D341Med (cell line): ENCODE results near the gene RER1.

Experiments
- DNase-seq: peaks from one replicate; pipeline ENCODE4 v3.0.0; 2012; ENCODE audit warnings: low spot score

RER1 gene

DNA sequence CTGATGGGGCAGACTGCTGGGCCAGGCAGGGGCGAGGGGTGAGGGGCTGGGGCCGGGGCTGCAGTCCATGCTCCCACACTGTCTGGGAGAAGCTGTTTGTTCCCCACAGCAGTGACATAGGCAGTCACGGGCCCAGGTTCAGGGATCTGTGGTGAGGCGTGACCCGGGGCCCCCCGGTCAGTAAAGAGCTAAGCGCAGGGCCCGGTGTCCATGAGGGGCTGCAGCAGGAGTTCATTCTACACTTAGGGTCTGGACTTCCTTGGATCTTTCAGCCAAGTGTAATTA, 16.3 kb downstream of the RER1 start:
- no peak for DNase-seq

DNA sequence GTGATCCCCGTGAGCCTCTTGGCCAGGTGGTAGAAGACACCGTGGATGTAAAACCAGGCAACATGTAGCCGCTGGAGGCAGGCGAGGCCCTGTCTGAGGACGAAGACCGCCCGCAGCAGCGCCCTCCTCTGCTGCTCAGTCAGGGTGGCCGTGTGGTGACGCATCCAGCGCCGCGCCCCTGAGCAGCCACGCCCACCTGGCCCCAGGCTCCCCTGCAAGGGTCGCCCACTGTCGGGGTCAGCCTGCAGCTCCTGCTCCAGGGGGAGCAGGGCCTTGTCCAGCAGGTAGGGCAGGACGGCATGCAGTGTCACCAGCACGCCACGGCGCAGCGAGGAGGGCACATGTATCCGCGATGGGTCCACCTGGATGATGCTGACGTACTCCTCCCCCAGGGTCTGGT, 16.8 kb downstream of the RER1 start:
- DNase-seq = no peak

DNA sequence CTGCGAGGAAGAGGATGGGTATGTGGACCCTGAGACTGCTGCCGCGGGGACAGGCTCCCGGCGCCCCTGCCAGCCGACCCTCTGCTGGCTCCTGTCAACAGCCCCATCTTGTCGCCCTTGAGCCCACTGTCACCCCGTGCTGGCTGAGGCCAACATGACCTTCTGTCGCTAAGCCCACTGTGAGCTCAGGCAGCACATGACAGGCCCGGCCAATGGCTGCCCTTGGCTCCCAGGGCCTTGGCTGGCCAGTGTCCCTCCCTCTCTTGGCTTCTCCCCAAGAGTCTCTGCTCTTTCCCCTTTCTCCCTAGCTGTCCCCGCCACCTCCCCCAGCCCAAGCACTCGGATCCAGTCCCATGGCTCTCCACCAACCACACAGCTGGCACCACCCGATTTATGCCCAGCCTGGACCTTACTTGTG, 17.2 kb downstream of the RER1 start:
- no peak for DNase-seq

DNA sequence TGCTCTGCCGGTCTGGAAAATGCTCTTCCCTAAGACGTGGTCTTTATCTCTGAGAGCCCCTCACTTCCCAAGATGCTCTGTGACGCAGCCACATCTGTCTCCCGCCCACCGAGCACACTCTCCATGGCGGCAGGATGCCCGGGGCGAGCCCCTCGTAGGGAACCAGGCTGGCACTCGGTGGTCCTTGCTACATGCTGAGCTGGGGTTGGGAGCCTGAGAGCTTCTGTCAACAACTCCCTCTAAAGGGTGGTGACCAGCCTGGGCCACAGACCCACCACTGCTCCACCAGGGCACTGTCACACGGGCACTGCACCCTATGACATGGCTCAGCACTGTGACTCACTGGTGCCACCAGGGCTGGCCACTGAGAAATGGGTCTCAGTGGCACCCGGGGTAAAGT, 18.1 kb downstream of the RER1 start:
- DNase-seq = no peak

DNA sequence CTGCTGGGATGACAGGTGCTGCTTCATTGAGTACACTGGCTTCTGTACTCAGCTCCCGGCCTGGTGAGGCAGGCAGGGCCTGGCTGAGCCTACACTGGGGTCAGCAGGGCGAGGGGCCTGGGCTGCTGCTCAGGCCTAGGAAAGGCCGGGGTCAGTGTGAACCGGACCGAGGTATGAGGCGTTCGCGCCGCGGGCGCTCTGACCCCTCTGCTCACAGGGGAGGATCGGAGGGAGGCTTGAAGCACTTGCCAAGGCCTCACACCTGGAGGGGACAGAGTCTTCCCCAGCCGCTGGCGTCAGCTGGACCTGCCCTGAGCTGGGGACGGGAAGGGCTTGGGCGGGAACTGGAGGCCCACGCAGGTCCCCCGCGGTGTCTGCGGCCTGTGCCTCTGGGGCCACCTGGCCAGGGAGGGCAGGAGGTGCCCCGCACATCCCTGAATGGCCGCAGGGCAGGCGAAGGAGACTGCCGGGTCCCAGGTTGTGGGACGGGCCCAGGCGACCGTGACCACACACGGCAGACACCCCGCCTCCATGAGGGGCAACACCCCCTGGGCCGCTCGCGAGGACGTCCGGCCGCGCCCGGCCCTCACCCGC, 20.3 kb downstream of the RER1 start:
- DNase-seq = no peak

DNA sequence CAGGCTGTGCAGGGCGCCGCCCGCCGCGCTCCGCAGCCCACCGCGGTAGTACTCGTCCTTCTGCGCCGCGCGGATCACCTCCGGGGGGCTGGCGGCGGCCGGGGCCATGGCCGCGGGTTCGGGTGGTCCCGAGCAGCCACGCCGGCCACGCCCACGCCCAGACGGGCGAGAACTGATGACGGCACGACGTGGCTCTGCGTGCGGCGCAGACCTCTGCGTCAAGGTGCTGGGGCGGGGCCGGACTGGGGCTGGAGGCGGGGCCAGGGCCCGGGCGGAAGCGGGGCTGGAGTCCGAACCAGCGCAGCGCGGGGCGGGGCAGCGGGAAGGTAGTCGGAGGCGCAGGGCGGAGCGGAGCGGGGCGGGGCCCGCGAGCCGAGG, 20.7 kb downstream of the RER1 start, which contains the start of gene PEX10:
Gene PEX10, minus strand, starts transcription at position 170 of the 378 bp plus-strand sequence. Its CDS starts 62 bp downstream, at position 108.
- peak; percentile 99 for DNase-seq

DNA sequence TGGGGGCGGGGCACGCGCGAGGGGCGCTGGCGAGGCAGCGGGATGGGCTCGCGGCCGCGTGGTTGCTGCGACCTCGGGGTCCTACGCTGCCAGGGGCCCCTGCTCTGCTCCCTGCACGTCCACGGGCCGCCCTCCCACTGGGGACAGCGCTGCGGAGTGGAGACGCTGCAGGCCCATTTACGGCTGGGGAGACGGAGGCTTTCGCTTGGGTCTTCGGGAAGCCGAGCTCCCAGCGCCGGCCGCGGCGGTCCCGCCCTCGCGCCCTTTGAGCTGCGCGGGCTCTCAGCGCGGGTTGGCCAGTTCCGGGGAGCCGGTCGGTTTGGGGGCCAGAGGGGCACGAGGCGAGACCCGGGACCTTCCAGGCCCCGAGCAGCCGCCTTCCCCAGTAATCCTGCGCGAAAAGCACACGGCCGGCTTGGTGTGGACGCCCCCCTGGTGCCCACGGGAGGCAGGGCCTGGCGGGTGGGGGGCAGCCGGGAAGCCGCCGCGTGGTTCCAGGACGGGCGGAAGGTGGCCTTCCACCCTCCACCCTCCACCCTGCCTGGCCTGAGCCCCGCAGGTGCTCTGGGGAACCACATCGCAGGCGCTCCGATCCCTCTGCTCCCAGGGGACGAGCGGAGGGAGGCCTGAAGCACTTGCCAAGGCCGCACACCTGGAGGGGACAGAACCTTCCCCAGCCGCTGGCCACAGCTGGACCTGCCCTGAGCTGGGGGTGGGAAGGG, 21.3 kb downstream of the RER1 start:
- peak; percentile 58 for DNase-seq

DNA sequence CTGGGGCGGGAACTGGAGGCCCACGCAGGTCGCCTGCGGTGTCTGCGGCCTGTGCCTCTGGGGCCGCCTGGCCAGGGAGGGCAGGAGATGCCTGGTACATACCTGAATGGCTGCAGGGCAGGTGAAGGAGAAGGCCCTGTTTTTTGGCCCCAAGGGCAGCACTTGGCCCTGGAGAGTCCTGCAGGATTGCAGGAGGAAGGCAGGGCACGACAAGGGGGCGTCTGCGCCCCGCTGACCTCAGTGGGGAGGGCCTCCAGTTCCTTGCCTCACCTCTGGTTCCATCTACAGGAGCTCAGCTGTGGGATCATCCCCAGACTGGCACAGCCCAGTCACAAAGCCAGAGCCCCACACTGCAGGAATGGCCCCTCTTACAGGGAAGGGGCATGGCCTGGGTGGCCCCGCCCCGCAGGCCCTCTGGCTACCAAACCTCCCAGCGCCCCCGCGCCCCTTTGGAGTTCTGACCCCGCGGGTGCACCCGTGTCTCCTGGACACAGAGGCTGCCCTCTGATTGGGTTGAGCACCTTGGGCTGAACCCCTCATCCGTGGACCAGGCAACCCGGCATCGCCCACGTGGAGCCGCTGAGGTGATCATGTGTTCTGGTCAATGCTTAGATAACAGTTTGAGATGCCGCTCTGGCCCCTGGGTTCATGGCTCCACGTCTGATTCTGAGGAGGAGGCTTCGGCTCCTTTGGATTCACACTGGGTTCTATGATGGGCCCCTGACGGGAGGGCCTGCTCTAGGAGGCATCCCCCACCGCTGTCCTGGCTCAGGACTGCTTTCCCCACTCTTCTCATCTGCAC, 22.1 kb downstream of the RER1 start:
- DNase-seq = no peak

DNA sequence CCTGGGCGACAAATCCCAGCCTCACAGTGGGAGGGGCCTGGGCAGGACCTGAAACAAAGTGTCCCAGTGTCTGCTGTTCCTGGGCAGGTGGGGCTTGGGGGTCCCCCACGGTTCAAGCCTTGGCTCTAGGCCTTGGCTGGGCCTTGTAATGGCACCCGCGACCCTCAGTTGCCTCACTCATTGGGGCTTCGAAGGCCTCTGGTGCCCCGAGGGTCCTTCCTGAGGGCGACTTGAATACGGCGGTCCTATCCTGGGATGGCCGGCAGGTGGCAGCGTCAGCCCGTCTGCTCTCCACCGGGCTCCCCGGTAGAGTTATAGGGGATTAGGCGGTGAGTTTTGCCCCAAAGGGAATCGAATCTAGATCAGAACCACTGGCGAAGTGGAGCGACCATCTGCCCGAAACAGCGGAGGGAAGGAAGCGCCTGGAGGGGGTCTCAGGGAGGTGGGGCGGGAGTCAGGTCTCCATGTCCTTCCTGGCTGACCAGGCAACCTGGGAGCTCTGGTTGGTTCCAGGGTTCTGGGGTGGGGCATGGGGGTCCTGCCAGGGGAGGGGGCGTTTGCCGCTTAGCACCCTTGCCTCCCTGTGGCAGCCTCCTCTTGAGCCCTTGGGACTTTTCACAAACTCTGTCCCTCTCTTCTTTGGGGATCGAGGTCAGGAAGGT, 22.8 kb downstream of the RER1 start:
- DNase-seq = peak; percentile 85

DNA sequence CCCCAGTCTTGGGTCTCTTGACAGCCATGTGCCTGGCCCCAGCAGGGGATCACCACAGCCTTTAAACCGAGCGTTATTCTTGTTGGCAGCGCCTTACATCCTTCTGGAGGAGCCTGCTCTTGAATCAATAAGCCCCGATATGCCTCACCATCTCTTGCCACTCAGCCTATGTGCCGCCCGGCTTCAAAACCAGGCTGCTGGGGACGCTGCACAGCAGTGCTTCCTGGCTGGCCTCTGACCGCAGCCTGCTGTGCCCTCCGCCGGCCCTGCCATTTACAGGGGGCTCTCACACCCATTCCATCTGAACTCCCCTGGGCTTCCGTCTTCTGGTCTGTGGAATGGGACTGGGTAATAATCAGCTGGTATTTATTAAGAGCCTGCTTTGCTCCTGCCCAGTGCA, 23.7 kb downstream of the RER1 start:
- no peak for DNase-seq

DNA sequence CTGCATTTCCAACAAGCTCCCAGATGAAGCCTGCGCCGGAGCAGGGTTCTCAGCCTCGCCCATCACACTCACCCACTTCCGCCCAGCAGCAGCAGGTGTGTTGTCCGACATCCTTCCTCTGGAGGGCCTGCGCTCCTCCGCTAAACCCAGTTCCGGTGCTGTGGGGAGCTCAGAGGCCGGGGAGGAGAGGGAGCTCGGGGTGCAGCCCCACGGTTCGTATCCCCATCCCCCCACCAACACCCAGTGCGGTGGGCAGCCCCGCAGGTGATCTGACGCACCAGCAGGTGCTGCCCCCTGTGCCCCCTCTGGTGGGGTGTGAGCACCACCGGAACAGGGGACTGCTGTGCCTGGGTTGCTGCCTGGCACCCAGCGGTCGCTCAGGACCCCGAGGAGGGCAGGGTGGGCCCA, 24.2 kb downstream of the RER1 start:
- no peak for DNase-seq

DNA sequence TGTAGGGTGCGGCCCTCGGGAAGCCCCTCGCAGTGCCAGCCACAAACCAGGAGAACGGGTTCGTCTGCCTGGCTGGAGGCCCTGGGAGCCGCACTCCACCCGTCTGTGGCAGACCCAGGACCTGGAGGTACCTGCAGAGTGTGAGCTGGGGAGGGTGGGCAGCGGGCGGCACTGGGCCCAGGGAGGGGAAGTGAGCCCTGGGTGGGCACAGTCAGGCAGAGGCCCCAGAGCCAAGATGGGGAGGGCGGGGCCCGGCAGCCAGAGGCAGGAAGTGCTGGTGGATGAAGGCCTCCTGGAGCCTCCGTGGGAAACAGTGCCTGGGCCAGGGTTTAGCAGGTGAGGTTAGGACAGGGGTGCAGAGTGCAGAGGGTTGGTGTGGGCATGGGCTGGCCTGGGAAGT, 24.8 kb downstream of the RER1 start:
- DNase-seq = no peak

DNA sequence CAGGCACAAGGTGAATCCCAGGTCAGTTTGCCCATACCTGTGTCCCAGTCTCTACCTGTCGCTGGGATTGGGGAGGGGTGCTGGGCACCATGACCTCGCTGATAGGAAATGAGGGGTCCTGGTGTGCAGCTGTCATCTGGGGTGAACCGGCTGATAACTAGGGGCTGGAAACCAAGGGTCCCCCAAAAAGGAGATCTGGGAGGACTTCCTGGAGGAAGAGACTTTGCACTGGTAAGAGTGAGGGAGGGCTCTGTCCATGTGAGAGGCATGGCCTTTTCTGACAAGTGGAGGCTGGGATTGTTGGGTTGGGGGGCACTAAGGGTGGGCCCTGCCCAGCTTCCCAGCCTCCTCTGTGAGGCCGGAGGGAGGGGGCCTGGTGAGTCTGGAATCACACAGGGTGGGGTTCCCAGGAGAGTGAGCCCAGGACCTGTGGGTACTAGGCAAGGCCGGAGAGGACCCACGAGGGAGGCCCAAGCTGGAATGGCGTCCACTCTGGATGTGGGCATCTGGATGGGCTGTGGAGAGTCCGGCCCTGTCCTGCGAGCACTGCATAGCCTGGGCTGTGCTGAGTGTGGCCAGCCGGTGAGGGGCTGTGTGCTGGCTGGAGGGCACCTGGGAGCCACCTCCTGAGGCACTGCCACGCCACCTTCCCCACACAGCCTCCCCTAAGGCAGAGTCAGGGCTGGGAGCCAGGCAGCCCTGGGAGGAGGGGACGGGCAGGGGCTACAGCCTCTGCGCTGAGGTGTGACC, 25.6 kb downstream of the RER1 start:
- no peak for DNase-seq

DNA sequence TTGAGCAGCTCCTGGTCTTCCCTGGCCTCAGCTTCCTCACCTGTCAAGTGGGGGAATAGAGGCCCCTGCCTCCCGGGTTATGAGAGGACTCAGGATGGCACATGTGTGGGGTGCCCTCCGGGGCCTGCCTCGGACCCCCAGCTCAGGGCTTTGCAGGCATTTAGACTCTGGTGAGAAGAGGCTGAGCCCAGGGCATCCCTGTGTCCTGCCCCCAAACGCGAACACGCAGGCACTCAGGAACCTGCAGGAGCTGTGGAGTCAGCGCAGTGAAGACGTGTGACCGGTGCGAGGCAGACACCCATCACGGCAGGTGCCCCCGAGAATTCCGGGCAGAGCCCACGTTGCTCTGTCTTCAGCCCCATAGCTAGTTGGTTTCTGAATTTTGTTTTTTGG, 26.2 kb downstream of the RER1 start:
- no peak for DNase-seq

DNA sequence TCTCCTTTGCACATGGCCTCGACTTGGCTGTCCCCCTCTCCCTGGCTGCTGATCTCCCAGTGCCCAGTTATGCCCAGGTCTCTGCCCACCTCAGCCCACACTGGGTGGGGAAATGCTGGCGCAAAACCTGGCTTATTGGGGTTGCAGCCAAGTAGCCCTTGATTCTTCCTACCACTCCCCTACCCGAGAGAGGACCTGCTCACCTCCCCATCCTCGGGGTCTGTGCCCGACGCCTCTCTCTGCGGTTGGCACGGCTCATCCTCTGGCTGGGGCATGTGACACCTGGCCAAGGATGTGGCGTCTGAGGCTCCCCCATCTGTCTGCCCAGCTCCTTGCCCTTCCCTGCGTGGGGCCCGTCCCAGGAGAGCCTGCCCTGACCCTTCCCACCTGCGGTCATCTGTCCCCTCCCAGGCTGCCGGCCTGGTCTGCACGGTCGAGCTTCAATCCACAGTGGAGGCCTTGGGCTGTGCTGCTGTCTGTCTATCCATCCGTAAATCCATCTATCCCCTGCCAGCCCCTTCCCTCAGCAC, 27.2 kb downstream of the RER1 start:
- no peak for DNase-seq

DNA sequence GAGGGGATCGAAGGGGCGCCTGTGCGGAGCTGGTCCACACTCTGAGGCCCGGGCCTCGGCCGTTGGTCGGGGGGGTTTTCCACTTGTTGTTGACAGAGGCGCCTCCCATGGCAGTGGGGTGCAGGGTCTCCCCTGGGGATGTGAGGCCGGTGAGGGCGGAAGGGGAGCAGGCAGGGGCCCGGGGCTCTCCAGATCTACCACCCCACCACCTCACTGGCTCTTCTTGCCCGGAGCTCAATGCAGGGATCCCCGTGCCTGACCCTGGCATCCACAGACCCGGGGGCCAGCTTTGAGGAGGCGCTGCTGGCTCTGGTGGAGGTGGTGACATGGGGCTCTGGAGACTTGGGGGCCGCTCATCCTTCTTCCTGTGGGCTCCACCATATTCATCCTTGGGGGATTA, 27.8 kb downstream of the RER1 start:
- DNase-seq = no peak

DNA sequence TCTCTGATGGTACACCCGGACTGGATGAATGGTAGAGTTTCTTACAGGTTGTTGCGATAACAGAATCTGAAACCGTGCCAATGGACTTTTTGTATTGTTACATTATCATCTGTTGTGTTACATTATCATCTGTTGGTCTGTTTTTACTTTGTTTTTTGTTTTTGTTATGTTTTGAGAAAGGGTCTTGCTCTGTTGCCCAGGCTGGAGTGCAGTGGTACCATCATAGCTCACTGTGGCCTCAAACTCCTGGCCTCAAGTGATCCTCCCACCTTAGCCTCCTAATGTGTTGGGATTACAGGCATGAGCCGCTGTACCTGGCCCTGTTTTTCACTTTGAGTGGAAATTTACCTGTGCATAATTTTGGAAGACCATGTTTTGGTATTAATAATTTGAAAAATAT, 30.9 kb downstream of the RER1 start:
- DNase-seq = no peak

DNA sequence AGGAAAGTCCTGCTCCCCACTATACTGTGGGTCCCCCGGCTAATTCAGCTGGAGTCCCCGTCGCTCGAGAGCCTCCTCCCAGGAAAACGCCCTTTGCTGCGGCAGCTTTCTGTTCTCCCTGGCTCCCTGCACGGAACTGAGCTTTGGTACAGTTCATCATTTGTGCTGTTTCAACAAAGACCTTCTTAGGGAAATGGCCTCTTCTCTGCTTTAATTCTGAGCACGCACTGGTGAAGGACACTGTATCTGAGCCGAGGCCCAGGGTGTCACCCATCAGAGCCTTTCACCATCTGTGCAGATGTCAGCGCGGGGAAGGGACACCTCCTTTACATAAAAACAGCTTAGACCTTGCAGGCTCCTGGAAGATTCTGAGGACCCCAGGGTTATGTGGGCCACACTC, 34.3 kb downstream of the RER1 start:
- DNase-seq = no peak

DNA sequence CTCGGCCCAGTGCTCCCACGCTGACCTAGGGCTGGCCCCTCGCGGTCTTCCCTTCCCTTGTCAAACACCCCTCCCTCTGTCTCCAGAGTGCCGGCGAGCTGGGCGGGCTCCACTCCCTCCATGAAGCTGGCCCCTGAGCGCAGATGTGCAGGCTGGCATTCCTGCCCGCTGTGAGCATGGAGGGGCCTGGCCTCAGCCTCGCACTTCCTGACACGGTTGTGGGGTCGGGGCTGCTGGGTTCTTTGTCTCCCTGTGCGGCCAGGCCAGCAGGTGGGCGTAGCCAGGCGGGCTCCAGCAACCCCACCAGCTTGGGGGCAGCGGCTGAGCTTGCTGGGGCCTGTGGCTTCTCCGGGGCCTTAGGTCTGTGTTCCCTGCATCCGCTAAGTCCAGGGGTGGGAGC, 34.9 kb downstream of the RER1 start:
- DNase-seq = no peak

DNA sequence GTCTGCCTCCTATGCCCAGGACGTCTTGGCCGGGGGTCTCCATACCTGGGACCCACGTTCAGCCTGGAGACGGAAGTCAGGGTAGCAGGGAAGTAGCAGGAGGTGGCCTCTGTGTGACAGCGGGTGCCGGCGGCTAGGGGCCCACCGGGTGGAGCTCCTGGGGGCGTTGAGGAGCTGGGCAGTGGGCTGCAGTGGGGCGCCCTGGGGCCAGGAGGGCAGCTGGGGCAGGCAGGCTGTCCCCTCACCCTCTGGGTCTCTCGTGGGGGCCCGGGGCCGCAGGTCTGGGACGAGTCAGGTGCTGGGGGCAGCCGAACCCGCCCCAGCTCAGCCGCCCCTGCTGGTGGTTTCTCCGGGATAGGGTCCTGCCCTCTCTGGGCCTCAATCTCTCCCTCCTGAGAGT, 35.4 kb downstream of the RER1 start:
- DNase-seq = no peak

DNA sequence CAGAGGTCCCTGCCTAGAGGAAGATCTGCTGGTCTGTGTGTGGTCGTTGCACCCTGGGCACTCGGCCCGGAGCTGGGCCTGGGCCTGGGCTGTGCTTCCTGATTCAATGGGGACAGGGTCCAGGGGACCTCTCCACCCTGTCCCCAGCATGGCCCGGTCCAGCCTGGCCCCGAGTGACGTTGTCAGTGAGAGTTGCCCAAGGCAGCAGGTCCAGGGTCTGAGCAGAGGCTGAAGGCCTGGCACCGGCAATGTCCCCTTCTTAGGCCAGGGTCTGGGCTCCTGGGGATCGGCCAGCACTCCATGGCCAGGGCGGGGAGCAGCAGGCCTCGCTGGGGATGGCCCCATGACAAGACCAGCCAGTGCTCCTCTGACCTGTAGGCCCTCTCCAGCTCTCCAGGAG, 36.3 kb downstream of the RER1 start:
- no peak for DNase-seq

DNA sequence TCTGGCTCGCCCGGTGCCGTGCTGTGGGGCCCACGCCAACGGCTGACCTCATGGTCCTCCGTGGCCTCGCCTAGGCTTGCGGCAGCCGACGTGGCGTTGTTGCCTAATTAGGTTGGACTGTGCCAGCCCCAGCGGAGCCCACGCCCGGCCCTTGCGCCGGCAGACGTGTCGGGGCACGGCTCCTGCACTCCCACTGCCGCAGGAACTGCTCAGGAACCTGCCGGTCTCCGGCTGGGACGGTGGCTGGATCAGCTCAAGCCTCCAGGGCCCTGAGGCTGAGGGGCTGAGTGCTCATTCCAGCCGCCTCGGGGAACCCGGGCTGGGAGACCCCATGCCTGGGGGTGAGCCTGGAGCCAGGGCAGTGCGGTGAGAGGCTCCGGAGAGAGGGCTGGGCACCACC, 36.8 kb downstream of the RER1 start:
- DNase-seq = no peak
